H1 (cell line): ENCODE measurements around the gene WDR59. TPM values are rescaled to one million over a fixed set of nuclear protein-coding genes. Genes with fewer than 3 reads are reported as not detected.

Experiments
- CTCF ChIA-PET: fragments of 300-600 bp; sonication (Branson Sonifier 250); formaldehyde crosslinking; loops from one replicate; lab custom pipeline; 2021; ENCODE audit not compliant: partially characterized antibody; lab: Charles Lee
- POLR2A ChIA-PET: fragments of 300-600 bp; sonication (Branson Sonifier 250); formaldehyde crosslinking; loops from one replicate; lab custom pipeline; 2021; ENCODE audit warnings: inconsistent platforms; ENCODE audit not compliant: partially characterized antibody; lab: Charles Lee
- DNase-seq, 2 experiments: peaks; one replicate each; pipeline versions ENCODE4 v3.0.0 to v3.0.0-alpha.2; 2010 to 2022; ENCODE audit warnings: low spot score in 2 of 2, low read depth in 1 of 2, mixed read lengths in 1 of 2
- FAIRE-seq: peaks from 2 replicates; lab custom pipeline; 2011; peaks lifted over from hg19 to GRCh38; lab: Jason Lieb, UNC
- H2AFZ ChIP-seq: 2 replicates; pipeline ENCODE4 v1.8.1; 2012; ENCODE audit warnings: low read length, inconsistent platforms
- H2AK5ac ChIP-seq: 2 replicates; pipeline ENCODE4 v1.6.1; 2013; ENCODE audit warnings: low read depth, low read length
- H2BK120ac ChIP-seq: replicated peaks from 2 replicates; pipeline ENCODE3; 2013; ENCODE audit warnings: low read depth, low read length, inconsistent platforms
- H2BK12ac ChIP-seq: 2 replicates; pipeline ENCODE4 v1.6.1; 2013; ENCODE audit warnings: low read depth, low read length
- H2BK15ac ChIP-seq: 2 replicates; pipeline ENCODE4 v1.6.1; 2013; ENCODE audit warnings: low read length
- H2BK20ac ChIP-seq: 2 replicates; pipeline ENCODE4 v1.6.1; 2013; ENCODE audit warnings: low read length
- H2BK5ac ChIP-seq: 2 replicates; pipeline ENCODE4 v1.6.1; 2013; ENCODE audit warnings: low read depth, low read length
- H3K14ac ChIP-seq: 2 replicates; pipeline ENCODE4 v1.6.1; 2013; ENCODE audit warnings: inconsistent platforms; ENCODE audit not compliant: insufficient read length
- H3K18ac ChIP-seq: 2 replicates; pipeline ENCODE4 v1.6.1; 2013; ENCODE audit warnings: low read length; ENCODE audit errors: extremely low read depth
- H3K23ac ChIP-seq: 2 replicates; pipeline ENCODE4 v1.6.1; 2013; ENCODE audit warnings: inconsistent platforms; ENCODE audit not compliant: insufficient read length
- H3K23me2 ChIP-seq: 2 replicates; pipeline ENCODE4 v1.6.1; 2013; ENCODE audit warnings: low read depth, low read length
- H3K27ac ChIP-seq: 2 replicates; pipeline ENCODE4 v1.6.1; 2011; ENCODE audit warnings: low read depth, low read length, inconsistent platforms
- H3K27me3 ChIP-seq, 4 experiments: replicated peaks in 1 of 4; 1 replicate in 1 of 4; 2 replicates in 3 of 4; pipeline versions ENCODE4 v1.6.1 to v1.8.1; 2011 to 2013; ENCODE audit warnings: low read length in 3 of 4, mild to moderate bottlenecking in 3 of 4, inconsistent platforms in 2 of 4, mixed read lengths in 2 of 4, moderate library complexity in 1 of 4; ENCODE audit not compliant: control insufficient read depth in 3 of 4, insufficient read depth in 3 of 4; ENCODE audit errors: extremely low read depth in 1 of 4
- H3K36me3 ChIP-seq, 4 experiments: 2 replicates each; pipeline versions ENCODE4 v1.6.1 to v1.8.1; 2011 to 2013; ENCODE audit warnings: mild to moderate bottlenecking in 4 of 4, low read length in 3 of 4, moderate library complexity in 2 of 4, control low read depth in 1 of 4, inconsistent platforms in 1 of 4; ENCODE audit not compliant: insufficient read depth in 4 of 4, control insufficient read depth in 2 of 4
- H3K4ac ChIP-seq: replicated peaks from 2 replicates; pipeline ENCODE3; 2013; ENCODE audit warnings: low read length, low read depth, mixed read lengths, inconsistent platforms; ENCODE audit not compliant: insufficient read length
- H3K4me1 ChIP-seq, 4 experiments: replicated peaks in 1 of 4; 1 replicate in 1 of 4; 2 replicates in 3 of 4; pipeline versions ENCODE4 v1.6.1 to v1.8.1; 2011 to 2013; ENCODE audit warnings: low read length in 3 of 4, inconsistent platforms in 2 of 4, mixed read lengths in 1 of 4; ENCODE audit not compliant: insufficient read depth in 4 of 4, control insufficient read depth in 3 of 4
- H3K4me2 ChIP-seq, 2 experiments: 2 replicates each; pipeline versions ENCODE4 v1.6.1 to v1.8.1; 2011 to 2013; ENCODE audit warnings: low read depth in 2 of 2, low read length in 2 of 2, control low read depth in 1 of 2, inconsistent platforms in 1 of 2, mild to moderate bottlenecking in 1 of 2; ENCODE audit not compliant: insufficient read depth in 1 of 2
- H3K4me3 ChIP-seq, 4 experiments: fragments of 200-600, 300-600 bp in 1 of 4; sonication (generic), shearing (Covaris generic), sonication (Bioruptor Twin) in 1 of 4; 2 replicates each; pipeline versions ENCODE4 v1.5.1 to v1.8.1; 2011 to 2016; ENCODE audit warnings: low read length in 4 of 4, low read depth in 3 of 4, control low read depth in 2 of 4, inconsistent platforms in 2 of 4, mild to moderate bottlenecking in 2 of 4, mixed read lengths in 1 of 4, moderate library complexity in 1 of 4; ENCODE audit not compliant: insufficient read depth in 2 of 4; ENCODE audit errors: extremely low read depth in 1 of 4
- H3K56ac ChIP-seq: replicated peaks from 2 replicates; pipeline ENCODE3; 2013; ENCODE audit warnings: low read depth, mild to moderate bottlenecking, mixed read lengths, low read length, inconsistent platforms; ENCODE audit not compliant: insufficient read length
- H3K79me1 ChIP-seq: 2 replicates; pipeline ENCODE4 v1.6.1; 2013; ENCODE audit warnings: low read depth, low read length, control low read depth
- H3K79me2 ChIP-seq, 2 experiments: 2 replicates each; pipeline versions ENCODE4 v1.6.1 to v1.8.1; 2012 to 2013; ENCODE audit warnings: low read length in 2 of 2, mild to moderate bottlenecking in 2 of 2, inconsistent platforms in 1 of 2; ENCODE audit not compliant: insufficient read depth in 2 of 2, control insufficient read depth in 1 of 2
- H3K9ac ChIP-seq, 4 experiments: replicated peaks in 1 of 4; 1 replicate in 1 of 4; 2 replicates in 3 of 4; pipeline versions ENCODE4 v1.6.1 to v1.8.1; 2011 to 2013; ENCODE audit warnings: low read depth in 3 of 4, low read length in 3 of 4, control low read depth in 2 of 4, mild to moderate bottlenecking in 2 of 4, moderate library complexity in 2 of 4, inconsistent platforms in 1 of 4; ENCODE audit errors: extremely low read depth in 1 of 4
- H3K9me3 ChIP-seq, 2 experiments: 2 replicates each; pipeline versions ENCODE4 v1.6.1 to v1.8.1; 2012 to 2013; ENCODE audit warnings: mild to moderate bottlenecking in 2 of 2, moderate library complexity in 2 of 2, control low read depth in 1 of 2, inconsistent platforms in 1 of 2, low read depth in 1 of 2, low read length in 1 of 2, mixed read lengths in 1 of 2; ENCODE audit not compliant: insufficient read depth in 2 of 2
- H4K20me1 ChIP-seq, 2 experiments: replicated peaks in 1 of 2; 2 replicates each; pipeline versions ENCODE3 to v1.8.1; 2011 to 2013; ENCODE audit warnings: inconsistent platforms in 2 of 2, low read length in 2 of 2, mild to moderate bottlenecking in 1 of 2; ENCODE audit not compliant: insufficient read depth in 2 of 2, control insufficient read depth in 1 of 2
- H4K5ac ChIP-seq: 2 replicates; pipeline ENCODE4 v1.6.1; 2013; ENCODE audit warnings: low read length, low read depth, mixed read lengths, inconsistent platforms; ENCODE audit not compliant: insufficient read length
- H4K8ac ChIP-seq: 2 replicates; pipeline ENCODE4 v1.8.0; 2013; ENCODE audit warnings: mild to moderate bottlenecking, moderate library complexity, low read length, inconsistent platforms; ENCODE audit not compliant: insufficient read depth; ENCODE audit errors: extremely low read depth
- H4K91ac ChIP-seq: replicated peaks from 2 replicates; pipeline ENCODE3; 2013; ENCODE audit warnings: low read length, mixed read lengths, inconsistent platforms; ENCODE audit not compliant: insufficient read length
- ASH2L ChIP-seq: fragments of 200-600, 300-600 bp; sonication (generic); IDR thresholded peaks from one replicate; pipeline ENCODE4 v1.7.1; 2017; ENCODE audit warnings: low read length
- BCL11A ChIP-seq, 2 experiments: IDR thresholded peaks; one replicate each; pipeline ENCODE4 v1.6.1; 2011; ENCODE audit warnings: low read depth in 2 of 2, low read length in 2 of 2, mild to moderate bottlenecking in 2 of 2
- CBX5 ChIP-seq: fragments of 300-800, 300-1000 bp; sonication (generic); IDR thresholded peaks from 2 replicates; pipeline ENCODE4 v1.7.1; 2016; ENCODE audit warnings: antibody characterized with exemption, low read length, low read depth
- CHD2 ChIP-seq: IDR thresholded peaks from 2 replicates; pipeline ENCODE4 v1.6.1; 2012; ENCODE audit warnings: low read length, improper control_type of control experiment
- CREB1 ChIP-seq: IDR thresholded peaks from 2 replicates; pipeline ENCODE4 v1.6.1; 2012; ENCODE audit warnings: inconsistent platforms
- GABPA ChIP-seq: IDR thresholded peaks from 2 replicates; pipeline ENCODE4 v1.6.1; 2011; ENCODE audit warnings: mild to moderate bottlenecking, low read length, moderate library complexity, borderline replicate concordance; ENCODE audit not compliant: insufficient read depth
- NRF1 ChIP-seq: IDR thresholded peaks from 2 replicates; pipeline ENCODE4 v1.6.1; 2011; ENCODE audit warnings: mild to moderate bottlenecking, low read depth, low read length, improper control_type of control experiment
- RAD21 ChIP-seq, 2 experiments: IDR thresholded peaks in 1 of 2; conservative IDR thresholded peaks in 1 of 2; 2 replicates each; pipeline ENCODE4 v1.6.1; 2011; ENCODE audit warnings: low read depth in 2 of 2, low read length in 2 of 2, improper control_type of control experiment in 1 of 2, inconsistent platforms in 1 of 2, mild to moderate bottlenecking in 1 of 2, moderate library complexity in 1 of 2
- TAF7 ChIP-seq: optimal IDR thresholded peaks from 2 replicates; pipeline ENCODE3; 2011; ENCODE audit warnings: low read depth, mild to moderate bottlenecking, inconsistent platforms, low read length, moderate library complexity, borderline replicate concordance
- ZNF274 ChIP-seq: IDR thresholded peaks from 2 replicates; pipeline ENCODE4 v1.7.0; 2012; ENCODE audit warnings: low read length, borderline replicate concordance; ENCODE audit errors: extremely low read depth
- WGBS, 2 experiments: shearing (Covaris generic) in 1 of 2; methylation state at CpG; one replicate each; pipeline versions ENCODE4 v1.1.6 to v1.1.7; 2013 to 2015; ENCODE audit warnings: low lambda C conversion rate in 2 of 2, mixed read lengths in 2 of 2, inconsistent platforms in 1 of 2, low coverage in 1 of 2, missing lambda C conversion rate in 1 of 2; ENCODE audit not compliant: insufficient replicate concordance in 2 of 2, insufficient coverage in 1 of 2, insufficient read length in 1 of 2; ENCODE audit errors: extremely low coverage in 1 of 2, missing lambda C conversion rate in 1 of 2; 5-methylcytosine and 5-hydroxymethylcytosine counted together
- polyA plus RNA-seq, 7 experiments: library from polyadenylated mRNA; depleted of rRNA in 3 of 7; stranded (reverse) in 5 of 7; unstranded in 2 of 7; fragments of >200 nt in 5 of 7; fragments of 200-250 nt in 2 of 7; gene quantifications; 1 replicate in 5 of 7; 2 replicates in 1 of 7; 4 replicates in 1 of 7; pipeline versions ENCODE4 v1.2.1 to v1.2.3, GENCODE V29; 2011 to 2013; ENCODE audit warnings: missing spikeins in 2 of 7, mixed read lengths in 2 of 7
- total RNA-seq: library from RNA; stranded (reverse); fragmentation: NEBNext Ultra II Directional; extraction: Animal tissue kit (Norgen Biotek cat#: 25700); gene quantifications from 2 replicates; pipeline ENCODE4 v1.2.1, GENCODE V29; 2021
- TF ChIP-seq, protein P1 (sequence below): IDR thresholded peaks from 2 replicates; pipeline ENCODE4 v1.6.1; 2012; ENCODE audit warnings: inconsistent platforms

The WDR59 gene
- total and polyA plus RNA-seq, 2 of the 8 experiments (the other 6 are each of a cell fraction or from before 2014, with no cell fraction given): 84.2 to 124 TPM

DNA sequence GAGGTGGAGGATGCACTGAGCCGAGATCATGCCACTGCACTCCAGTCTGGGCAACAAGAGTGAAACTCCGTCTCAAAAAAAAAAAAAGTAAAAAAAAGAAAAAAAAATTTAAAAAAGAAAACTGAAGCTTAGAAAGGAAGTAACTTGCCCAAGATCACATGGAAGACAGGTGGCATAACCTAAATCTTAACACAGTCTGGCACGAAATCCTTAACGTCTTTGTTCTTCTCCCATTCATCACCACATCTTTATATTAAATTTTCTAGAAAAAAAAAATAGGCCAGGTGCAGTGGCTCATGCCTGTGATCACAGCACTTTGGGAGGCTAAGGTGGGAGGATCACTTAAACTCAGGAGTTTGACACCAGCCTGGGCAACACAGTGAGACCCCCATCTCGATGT is 9.3 kb downstream of the WDR59 start:
- Histone ChIP-seq H3K27me3 (no peaks in the 10 kb centered on the region; a peak in 1 of 7 replicates), H4K91ac (no peak overlapping the region), H3K4me1 (no peaks in the 10 kb centered on the region; a peak in 2 of 7 replicates), H4K8ac (no peak overlapping the region), H3K18ac (no peak overlapping the region), H3K9ac (no peak overlapping the region), H2BK12ac (no peak overlapping the region), H3K9me3 (no peaks in the 10 kb centered on the region), H2BK120ac (no peak overlapping the region), H3K4me3 (no peak overlapping the region), H3K79me1 (peaks cover 5% of the 10 kb centered on the region; the same call in 1 of the 2 replicates), H3K4ac (no peak overlapping the region), H3K14ac (no peak overlapping the region), H2AK5ac (no peak overlapping the region), H3K23me2 (no peaks in the 10 kb centered on the region), H2BK5ac (no peak overlapping the region), H3K79me2 (peaks cover 0 to 19% of the 10 kb centered on the region in 2 experiments; a peak in 1 of 4 replicates), H3K4me2 (no peak overlapping the region), H3K56ac (no peak overlapping the region), H3K36me3 (peaks cover 0 to 16% (median 5%) of the 10 kb centered on the region in 4 experiments; a peak in 5 of 8 replicates), H3K27ac (no peak overlapping the region), H3K23ac (no peak overlapping the region), H2AFZ (no peak overlapping the region), H4K20me1 (peaks cover 3 to 5% of the 10 kb centered on the region in 2 experiments), H4K5ac (no peak overlapping the region), H2BK20ac (no peak overlapping the region), H2BK15ac (no peak overlapping the region)
- TF ChIP-seq, protein P1, sequence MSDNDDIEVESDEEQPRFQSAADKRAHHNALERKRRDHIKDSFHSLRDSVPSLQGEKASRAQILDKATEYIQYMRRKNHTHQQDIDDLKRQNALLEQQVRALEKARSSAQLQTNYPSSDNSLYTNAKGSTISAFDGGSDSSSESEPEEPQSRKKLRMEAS: no peak
- TF ChIP-seq BCL11A (IDR thresholded peaks at IDR 0.05; ENCODE audit: low read depth in 2 of 2, low read length in 2 of 2) (no peak), CREB1 (no peak), ZNF274 (no peak), NRF1 (no peak), CBX5 (no peak), TAF7 (no peak), CHD2 (no peak), GABPA (no peak), RAD21 (IDR thresholded peaks at IDR 0.05 in 1 of 2, conservative IDR thresholded peaks at IDR 0.05 in 1 of 2; ENCODE audit: low read depth in 2 of 2, low read length in 2 of 2) (no peak), ASH2L (no peak)
- CTCF ChIA-PET: interaction anchor here (0.6 to 2.1 kb wide), 3 partner anchors 135 to 259 kb away, joined by 3 to 4 read pairs (median 4); no protein-coding TSS in a partner anchor
- no peak for FAIRE-seq
- POLR2A ChIA-PET: interaction anchor here (2.3 kb wide), 1 partner anchor 9 kb away, joined by 5 read pairs; the partner anchor contains the start of gene WDR59
- DNase-seq: no peak
- WGBS, 2 experiments: 79% methylated on average over 5 of the region's 5 CpGs; no CpG with 5 or more reads in 1 of the 2 experiments
